ENCODE measurements around the gene NBPF10. TPM values are rescaled to one million over a fixed set of nuclear protein-coding genes. Genes with fewer than 3 reads are reported as not detected.
"Not testable (repeated sequence)": the region's sequence is repeated elsewhere in the genome, so short reads cannot be mapped to it uniquely, and the experiment has no call there.

NBPF10 gene
- total RNA-seq, result 0.69 TPM
- long read RNA-seq, partial matches to known transcripts, result 0 of 1 reads
- long read RNA-seq, other reads (novel, unspliced or antisense), result 1 of 1 reads

GRCh38 chr1:146144465-146144864 lies at the start of gene NBPF10:
Gene NBPF10 (minus strand): TSS chr1:146144804. CDS start chr1:146144769, 35 bp downstream.
- H3K36me3 ChIP-seq; DNase-seq; H3K9me3 ChIP-seq (replicated peaks); H3K4me1 ChIP-seq; intact Hi-C loops (cut with micrococcal nuclease); H3K27me3 ChIP-seq (ENCODE audit: low read depth); H3K4me3 ChIP-seq; H3K27ac ChIP-seq (replicated peaks): not testable (repeated sequence)
- TF ChIP-seq CTCF (IDR thresholded peaks at IDR 0.05; ENCODE audit: borderline replicate concordance), result peak; percentile 30

DNA sequence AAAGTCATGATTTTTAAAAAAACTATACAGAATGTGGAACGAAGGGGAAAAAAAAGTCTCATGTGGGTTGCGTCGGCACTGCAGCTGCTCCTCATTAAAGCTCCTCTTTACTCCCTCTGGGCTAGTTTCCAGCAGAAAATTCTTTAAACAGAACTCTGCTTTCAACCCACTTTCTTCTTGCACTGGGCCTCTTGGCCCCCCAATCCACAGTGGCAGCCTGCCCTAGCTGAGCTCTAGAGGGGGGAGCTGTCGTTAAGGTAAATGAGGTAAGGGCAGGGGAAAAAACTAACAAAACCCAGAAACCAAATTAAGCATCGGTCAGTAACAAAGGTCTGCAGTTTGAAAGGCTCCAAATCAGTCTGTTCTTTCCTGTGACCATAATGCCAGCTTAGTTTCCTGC lies 29.9 kb upstream of the NBPF10 start:
- not testable (repeated sequence) for H3K4me3 ChIP-seq; H3K27ac ChIP-seq (replicated peaks); H3K36me3 ChIP-seq

GRCh38 chr1:146167740-146168139 lies 23.1 kb upstream of the NBPF10 start:
- H3K27me3 ChIP-seq (ENCODE audit: low read depth); intact Hi-C loops (cut with micrococcal nuclease); H3K36me3 ChIP-seq; H3K27ac ChIP-seq (replicated peaks); H3K4me3 ChIP-seq; H3K4me1 ChIP-seq; DNase-seq; H3K9me3 ChIP-seq (replicated peaks): not testable (repeated sequence)

More for the DNA sequence above, 29.9 kb upstream of the NBPF10 start:
- peak; percentile 42 for DNase-seq
- intact Hi-C loops (cut with micrococcal nuclease); H3K4me1 ChIP-seq; H3K27me3 ChIP-seq (ENCODE audit: low read depth); H3K9me3 ChIP-seq (replicated peaks): not testable (repeated sequence)

DNA sequence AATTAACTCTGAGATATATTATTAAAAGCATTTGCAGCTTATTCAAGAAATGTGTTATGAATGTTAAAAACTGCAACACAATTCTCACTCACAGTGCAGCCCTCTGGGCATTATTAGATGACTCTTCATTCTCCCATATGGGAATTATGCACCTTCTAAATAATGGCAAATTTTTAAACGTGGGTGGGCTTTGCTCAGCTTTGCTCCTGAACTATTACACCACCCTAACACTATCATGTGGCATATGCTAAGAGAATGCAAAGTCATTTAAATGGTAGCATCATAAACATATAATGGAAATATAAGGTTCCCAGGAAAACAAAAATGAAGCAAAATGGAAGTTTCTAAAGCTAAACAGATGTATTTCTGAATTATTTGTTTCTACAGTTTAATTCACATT lies 22.7 kb upstream of the NBPF10 start:
- H3K27me3 ChIP-seq (ENCODE audit: low read depth); H3K27ac ChIP-seq (replicated peaks); H3K9me3 ChIP-seq (replicated peaks); H3K4me1 ChIP-seq; H3K4me3 ChIP-seq; H3K36me3 ChIP-seq; DNase-seq; intact Hi-C loops (cut with micrococcal nuclease): not testable (repeated sequence)

Other genes with a start within 250 kb of the NBPF10 start
- gene ITGA10, start 234.8 kb downstream of the NBPF10 start, total RNA-seq, result 3.7 TPM
- 24.4 TPM for gene PEX11B, start 226.1 kb downstream of the NBPF10 start, total RNA-seq
- gene RBM8A, start 217.3 kb downstream of the NBPF10 start, total RNA-seq, result 64.4 TPM
- 23.0 TPM for gene LIX1L, start 186.8 kb downstream of the NBPF10 start, total RNA-seq
- gene ANKRD34A, start 180.2 kb downstream of the NBPF10 start, total RNA-seq, result 0.66 TPM
- gene POLR3GL, start 180.1 kb downstream of the NBPF10 start, total RNA-seq, result 45.6 TPM
- gene TXNIP, start 148.2 kb downstream of the NBPF10 start, total RNA-seq, result 753 TPM
- 90.3 TPM for gene HJV, start 123.1 kb downstream of the NBPF10 start, total RNA-seq
- 9.3 TPM for gene NOTCH2NLA, start 84.2 kb upstream of the NBPF10 start, total RNA-seq